Activated CD4-positive, alpha-beta T cell treated with anti-CD3 and anti-CD28 coated beads, Interleukin-2, amount 10 ng/mL, durations not matched to agents 24 days and 14 days (primary cell): ENCODE measurements around the gene MMADHC. TPM values are rescaled to one million over a fixed set of nuclear protein-coding genes. Genes with fewer than 3 reads are reported as not detected.

Source experiments
- DNase-seq: peaks from one replicate; pipeline ENCODE4 v3.0.0; 2022
- H3K27ac Mint-ChIP-seq: one replicate; pipeline ENCODE4 v1.8.0; 2022; ENCODE audit warnings: mild to moderate bottlenecking, mixed read lengths
- H3K27me3 Mint-ChIP-seq: one replicate; pipeline ENCODE4 v1.8.0; 2022; ENCODE audit warnings: mixed read lengths
- H3K36me3 Mint-ChIP-seq: one replicate; pipeline ENCODE4 v1.8.0; 2022; ENCODE audit warnings: low read depth, mild to moderate bottlenecking, mixed read lengths
- H3K4me1 Mint-ChIP-seq: one replicate; pipeline ENCODE4 v1.8.0; 2021; ENCODE audit warnings: mixed read lengths
- H3K4me3 Mint-ChIP-seq: one replicate; pipeline ENCODE4 v1.8.0; 2022; ENCODE audit warnings: mild to moderate bottlenecking, moderate library complexity, mixed read lengths
- H3K9me3 Mint-ChIP-seq: one replicate; pipeline ENCODE4 v1.8.0; 2021; ENCODE audit warnings: mixed read lengths
- intact Hi-C: fragments of 100-400 bp; cut with micrococcal nuclease; formaldehyde crosslinking; loops from one replicate; pipeline ENCODE4 v1.15.1; 2023
- total RNA-seq: library from RNA; stranded (reverse); gene quantifications from 2 replicates; pipeline ENCODE4 v1.2.3, GENCODE V29; 2022

Gene MMADHC
- total RNA-seq: 131 and 136 TPM in 2 replicates

DNA sequence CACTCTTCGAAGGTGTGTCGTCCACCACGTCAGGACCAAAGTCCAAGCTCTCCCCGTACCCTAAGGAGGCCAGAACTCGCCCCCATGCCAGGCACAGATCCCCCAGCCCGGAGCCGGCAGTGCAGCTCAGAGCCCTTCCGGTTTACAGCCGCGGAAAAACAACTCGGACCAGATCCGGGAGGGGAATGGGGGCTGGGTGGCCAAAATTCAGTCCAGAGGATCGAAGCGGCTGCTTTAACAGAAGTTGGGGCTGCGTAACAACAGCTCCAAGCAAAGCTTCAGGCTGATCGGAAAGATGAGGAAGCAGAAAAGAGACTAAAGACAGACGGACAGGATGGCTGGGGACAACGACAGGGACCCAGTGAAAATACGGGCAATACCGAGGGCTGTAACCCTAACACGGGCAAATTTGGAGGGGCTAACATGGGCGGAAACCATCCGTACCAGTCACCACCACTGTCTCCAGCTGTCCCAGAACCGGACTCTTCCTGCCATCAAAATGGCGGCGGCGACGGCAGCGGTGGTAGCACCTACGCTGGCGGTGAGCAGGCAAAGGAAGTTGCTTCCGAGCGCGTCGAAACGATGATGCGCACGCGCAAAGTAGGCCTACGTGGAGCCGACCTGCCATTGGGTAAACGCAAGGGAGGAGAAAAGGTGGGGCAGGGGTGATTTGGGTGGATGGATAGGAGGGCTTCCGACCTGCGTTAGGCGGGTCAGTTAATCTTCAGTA lies at the start of gene MMADHC:
MMADHC (minus strand) TSS at position 556 of the 730 bp plus-strand sequence. CDS start 678 bp downstream, outside the sequence.
- DNase-seq: peak; percentile 98
- H3K27ac Mint-ChIP-seq: peak within 1 kb of the TSS; percentile 100
- intact Hi-C loops: loop anchor here (2.0 to 10.0 kb wide), 2 partner anchors 1701 to 1743 kb away; partner anchors contain the start of genes ACVR2A and NMI
- peaks cover 32% of the 10 kb centered on the region for H3K4me1 Mint-ChIP-seq
- H3K9me3 Mint-ChIP-seq: no peaks in the 10 kb centered on the region
- peaks cover 35% of the 10 kb centered on the region for H3K36me3 Mint-ChIP-seq
- H3K27me3 Mint-ChIP-seq: peaks cover 21% of the 10 kb centered on the region
- H3K4me3 Mint-ChIP-seq: peak within 1 kb of the TSS; percentile 97

DNA sequence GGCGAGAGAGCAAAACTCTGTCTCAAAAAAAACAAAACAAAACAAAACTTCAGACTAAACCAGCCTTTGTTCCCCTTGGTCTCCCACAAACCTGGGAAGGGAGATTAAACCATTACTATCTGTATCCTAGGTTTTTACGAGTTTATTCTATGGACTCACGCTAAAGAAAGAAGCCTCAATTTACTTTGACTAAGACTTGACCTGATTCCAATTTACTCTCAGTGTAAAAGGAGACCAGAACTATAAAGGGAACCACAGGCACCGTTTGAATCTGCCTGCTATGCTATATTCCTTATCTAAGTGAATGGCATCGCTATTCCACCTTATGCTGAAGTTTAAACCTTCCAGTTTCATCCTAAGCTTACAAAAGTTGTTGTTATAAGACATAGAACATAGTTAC lies 46.5 kb upstream of the MMADHC start:
- Mint-ChIP-seq H3K27me3 (no peaks in the 10 kb centered on the region), H3K36me3 (no peaks in the 10 kb centered on the region), H3K4me1 (no peaks in the 10 kb centered on the region), H3K4me3 (no peak overlapping the region), H3K9me3 (no peaks in the 10 kb centered on the region), H3K27ac (no peak overlapping the region)
- no peak for DNase-seq
- intact Hi-C loops: no loop called here

DNA sequence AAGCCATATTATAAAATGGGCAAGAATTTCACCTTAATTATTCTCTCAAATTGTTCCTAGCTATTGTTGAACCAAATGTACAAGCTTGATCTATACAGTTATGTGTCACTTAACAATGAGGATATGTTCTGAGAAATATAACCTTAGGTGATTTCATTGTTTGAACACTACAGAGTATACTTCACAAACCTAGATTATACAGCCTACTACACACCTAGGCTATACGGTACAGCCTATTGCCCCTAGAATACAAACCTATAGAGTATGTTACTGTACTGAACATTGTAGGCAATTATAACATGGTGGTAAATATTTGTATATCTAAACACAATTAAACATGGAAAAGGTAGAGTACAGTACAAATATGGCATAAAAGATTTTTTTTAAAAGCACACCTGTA lies 42.9 kb upstream of the MMADHC start:
- DNase-seq: no peak
- H3K36me3 Mint-ChIP-seq: no peaks in the 10 kb centered on the region
- intact Hi-C loops: no loop called here
- no peaks in the 10 kb centered on the region for H3K4me1 Mint-ChIP-seq
- no peak overlapping the region for H3K27ac Mint-ChIP-seq
- H3K27me3 Mint-ChIP-seq: no peaks in the 10 kb centered on the region
- no peak overlapping the region for H3K4me3 Mint-ChIP-seq
- no peaks in the 10 kb centered on the region for H3K9me3 Mint-ChIP-seq

DNA sequence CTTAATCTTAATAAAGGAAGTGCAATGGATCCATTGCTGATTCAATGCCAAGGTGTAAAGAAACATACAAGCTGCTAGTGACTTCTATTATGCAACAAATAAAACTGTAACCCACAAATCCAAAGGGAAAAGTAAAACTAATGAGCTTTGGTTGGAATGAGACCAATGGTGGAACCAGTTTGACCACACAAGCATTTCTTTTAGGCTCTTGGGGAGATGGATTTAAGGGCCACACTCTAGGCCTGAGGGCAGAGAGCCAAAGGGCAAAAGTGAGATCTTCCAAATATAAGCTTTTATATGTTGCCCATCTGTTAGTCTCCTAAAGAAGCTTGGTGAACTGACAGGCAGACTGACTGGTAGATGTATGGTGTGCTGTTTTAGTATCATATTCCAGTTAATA lies 41.5 kb upstream of the MMADHC start:
- no peak overlapping the region for H3K27ac Mint-ChIP-seq
- intact Hi-C loops: no loop called here
- H3K36me3 Mint-ChIP-seq: no peaks in the 10 kb centered on the region

DNA sequence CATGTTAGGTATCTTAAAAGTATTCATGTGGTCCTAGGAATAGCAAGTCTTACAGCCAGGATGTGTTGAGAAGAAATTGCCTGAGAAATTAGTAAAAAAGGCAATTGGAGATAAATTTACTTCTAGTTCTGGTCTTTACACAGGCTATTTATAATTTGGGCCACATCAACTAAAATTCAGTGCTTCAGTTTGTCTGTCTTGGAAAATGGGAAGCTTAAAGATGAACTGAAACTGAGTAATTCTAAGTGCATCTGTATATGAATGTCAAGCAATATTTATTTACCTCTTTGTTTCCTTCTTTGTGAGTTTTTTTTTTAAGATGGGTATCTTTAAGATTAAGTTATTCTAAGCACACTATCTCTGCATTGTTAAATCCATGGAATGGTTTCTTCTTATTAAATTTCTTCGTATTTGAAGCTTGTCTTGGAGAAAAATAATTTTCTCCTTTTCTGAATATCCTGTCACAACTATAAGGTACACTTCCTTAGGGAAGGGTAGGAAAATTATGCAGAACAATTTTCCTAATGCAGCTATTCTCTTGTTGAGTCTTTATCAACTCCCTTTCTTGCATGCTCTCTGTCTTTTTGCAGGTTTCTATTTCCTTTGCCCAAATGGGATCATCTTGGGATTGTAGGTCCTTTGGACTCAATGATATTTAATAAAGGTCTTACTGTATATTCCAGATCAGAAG lies 39.7 kb upstream of the MMADHC start:
- Mint-ChIP-seq H3K4me1 (no peaks in the 10 kb centered on the region), H3K27ac (no peak overlapping the region), H3K27me3 (peaks cover 8% of the 10 kb centered on the region), H3K36me3 (no peaks in the 10 kb centered on the region), H3K4me3 (no peak overlapping the region), H3K9me3 (no peaks in the 10 kb centered on the region)
- intact Hi-C loops: no loop called here
- DNase-seq: no peak

More for the DNA sequence above, 41.5 kb upstream of the MMADHC start:
- Mint-ChIP-seq H3K4me3 (no peak overlapping the region), H3K9me3 (no peaks in the 10 kb centered on the region), H3K27me3 (peaks cover 4% of the 10 kb centered on the region), H3K4me1 (no peaks in the 10 kb centered on the region)
- DNase-seq: no peak

DNA sequence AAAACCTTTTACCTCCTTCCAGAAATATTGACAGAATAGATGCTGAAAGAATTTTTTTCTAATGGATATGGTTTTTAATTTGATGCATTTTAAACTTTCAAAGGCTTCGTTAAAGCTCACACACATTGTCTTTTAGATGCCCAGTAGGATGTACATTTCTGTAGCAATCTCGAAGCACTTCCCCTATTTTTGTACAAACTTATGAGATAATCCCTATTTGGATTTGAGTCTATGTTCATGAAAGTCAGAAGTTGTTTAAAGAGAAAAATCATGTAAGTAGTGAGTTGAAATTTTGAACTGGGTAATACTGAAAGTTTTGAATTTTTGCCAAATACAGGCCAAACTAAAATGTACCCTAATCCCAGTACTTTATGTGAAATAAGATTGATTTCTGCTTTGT lies 38.1 kb upstream of the MMADHC start:
- intact Hi-C loops: no loop called here
- Mint-ChIP-seq H3K4me3 (no peak overlapping the region), H3K9me3 (no peaks in the 10 kb centered on the region), H3K27ac (no peak overlapping the region), H3K27me3 (peaks cover 11% of the 10 kb centered on the region), H3K4me1 (no peaks in the 10 kb centered on the region), H3K36me3 (no peaks in the 10 kb centered on the region)
- DNase-seq: no peak

DNA sequence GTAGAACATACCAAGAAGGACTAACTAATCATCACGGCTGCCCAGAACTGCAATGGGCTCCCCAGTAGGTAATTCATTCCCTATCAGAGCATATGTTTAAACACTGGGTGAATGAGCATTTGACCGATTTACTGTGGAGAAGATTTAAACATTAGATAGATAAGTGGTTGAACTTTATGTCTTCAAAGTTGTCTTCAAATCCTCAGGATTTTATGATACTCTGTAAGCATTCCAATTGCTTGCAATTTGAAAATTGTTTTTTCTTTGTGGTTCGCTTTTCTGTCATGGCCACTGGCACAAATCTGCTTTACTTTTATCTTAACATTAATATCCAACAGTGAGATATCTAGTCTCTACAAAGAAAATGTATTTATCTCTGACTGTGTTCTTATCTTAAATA lies 37.7 kb upstream of the MMADHC start:
- intact Hi-C loops: no loop called here

DNA sequence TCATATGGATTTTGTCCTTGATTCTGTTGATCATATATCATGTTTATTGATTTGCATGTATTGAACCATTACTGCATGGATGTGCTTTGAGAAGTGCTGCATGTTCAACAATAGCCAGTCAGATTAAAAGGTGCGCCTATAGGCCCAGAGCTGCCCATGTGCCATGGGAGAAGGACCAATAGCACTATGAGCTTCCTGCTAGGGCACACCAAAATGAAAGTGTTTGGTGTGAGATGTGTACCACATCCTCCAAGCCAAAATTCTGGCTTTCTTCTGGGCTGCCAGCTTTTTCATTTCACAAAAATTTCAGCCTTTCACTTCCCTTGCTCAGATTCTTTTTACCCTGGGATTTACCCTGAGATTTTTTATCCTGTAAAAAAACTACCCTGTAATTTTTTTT lies 34.8 kb upstream of the MMADHC start:
- H3K9me3 Mint-ChIP-seq: no peaks in the 10 kb centered on the region
- no peaks in the 10 kb centered on the region for H3K36me3 Mint-ChIP-seq
- DNase-seq: no peak
- no peak overlapping the region for H3K27ac Mint-ChIP-seq
- no peak overlapping the region for H3K4me3 Mint-ChIP-seq
- H3K4me1 Mint-ChIP-seq: no peaks in the 10 kb centered on the region
- H3K27me3 Mint-ChIP-seq: peaks cover 14% of the 10 kb centered on the region
- intact Hi-C loops: no loop called here

More for the DNA sequence above, 37.7 kb upstream of the MMADHC start:
- H3K27me3 Mint-ChIP-seq: peaks cover 11% of the 10 kb centered on the region
- H3K36me3 Mint-ChIP-seq: no peaks in the 10 kb centered on the region
- H3K4me1 Mint-ChIP-seq: no peaks in the 10 kb centered on the region
- H3K27ac Mint-ChIP-seq: no peak overlapping the region
- H3K9me3 Mint-ChIP-seq: no peaks in the 10 kb centered on the region
- H3K4me3 Mint-ChIP-seq: no peak overlapping the region
- no peak for DNase-seq

DNA sequence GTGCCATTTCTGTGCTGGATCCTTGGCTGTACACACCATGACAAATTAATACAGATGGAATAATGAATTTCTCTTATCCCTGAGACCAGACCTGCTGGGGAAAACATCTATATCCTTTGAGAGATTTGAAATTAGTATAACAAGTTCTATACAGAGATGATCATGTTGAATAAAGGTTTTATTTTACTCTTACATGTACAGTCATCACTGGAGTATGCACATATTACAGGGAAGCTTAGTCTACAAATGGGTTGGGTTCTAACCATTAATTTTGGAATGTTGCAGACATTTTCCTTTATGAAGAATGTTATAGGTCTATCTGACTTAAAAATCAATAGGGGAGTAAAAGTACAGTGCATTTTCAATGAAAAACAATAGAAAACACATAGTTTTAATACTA lies 29.9 kb upstream of the MMADHC start:
- intact Hi-C loops: no loop called here
- H3K4me3 Mint-ChIP-seq: no peak overlapping the region
- no peaks in the 10 kb centered on the region for H3K4me1 Mint-ChIP-seq
- H3K27me3 Mint-ChIP-seq: peaks cover 10% of the 10 kb centered on the region
- DNase-seq: no peak
- H3K27ac Mint-ChIP-seq: no peak overlapping the region
- H3K9me3 Mint-ChIP-seq: no peaks in the 10 kb centered on the region
- no peaks in the 10 kb centered on the region for H3K36me3 Mint-ChIP-seq

DNA sequence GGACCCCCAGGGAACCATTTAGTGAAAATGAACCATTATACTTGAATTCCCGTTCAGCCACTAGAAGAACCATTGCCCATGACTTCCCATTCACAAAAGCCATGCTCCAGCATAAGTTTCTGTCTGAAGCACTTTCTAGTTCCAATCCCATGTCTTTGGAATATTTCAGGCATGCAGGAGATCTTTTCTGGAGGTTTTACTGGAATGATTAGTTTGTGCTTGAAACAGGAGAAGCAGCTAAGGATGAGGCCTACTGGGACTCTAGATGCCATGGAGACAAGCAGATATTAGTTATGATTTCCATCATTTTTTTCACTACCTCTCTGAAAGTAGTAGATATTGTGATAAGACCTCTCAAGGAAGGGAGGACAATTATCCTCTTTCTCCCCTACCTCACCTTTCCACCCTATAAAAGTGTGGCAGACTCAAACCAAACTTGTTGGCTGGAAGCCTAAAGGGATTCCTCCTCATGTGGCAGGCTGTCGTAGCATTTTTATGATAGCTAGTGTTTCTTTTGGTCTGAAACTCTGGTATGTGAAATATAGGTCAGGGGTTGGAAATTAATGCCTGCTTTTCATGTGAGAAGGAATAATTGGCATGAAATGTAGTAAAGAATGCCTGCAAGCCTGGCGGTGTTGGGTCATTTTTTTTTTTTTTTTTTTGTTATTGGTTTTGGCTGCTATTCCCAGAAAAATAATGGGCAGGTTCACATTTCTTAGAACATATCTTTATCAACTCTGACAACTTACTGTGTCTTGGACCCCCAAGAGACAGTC lies 29.3 kb upstream of the MMADHC start:
- H3K36me3 Mint-ChIP-seq: no peaks in the 10 kb centered on the region
- H3K27ac Mint-ChIP-seq: no peak overlapping the region
- intact Hi-C loops: no loop called here

DNA sequence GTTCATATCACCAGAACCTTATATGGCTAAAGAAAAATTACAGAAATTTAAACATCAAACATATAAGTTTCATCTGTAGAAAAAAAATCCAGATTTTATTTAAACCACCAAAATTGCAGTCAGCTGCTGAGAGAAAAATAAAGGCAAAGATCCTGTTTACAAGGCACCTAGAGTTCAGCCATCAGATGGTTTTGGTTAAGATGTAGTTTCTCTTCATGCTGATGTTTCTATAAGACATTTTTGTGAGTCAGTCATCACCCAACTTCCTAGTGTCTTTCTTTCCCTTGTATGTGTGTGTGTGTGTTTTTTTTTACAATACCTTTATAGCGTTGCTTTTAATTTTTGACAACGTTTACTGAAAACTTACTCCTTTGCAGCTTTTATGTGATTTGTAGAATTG lies 26.1 kb upstream of the MMADHC start:
- H3K9me3 Mint-ChIP-seq: no peaks in the 10 kb centered on the region
- no peak for DNase-seq
- H3K4me1 Mint-ChIP-seq: no peaks in the 10 kb centered on the region
- no peaks in the 10 kb centered on the region for H3K36me3 Mint-ChIP-seq
- intact Hi-C loops: no loop called here
- peaks cover 6% of the 10 kb centered on the region for H3K27me3 Mint-ChIP-seq
- H3K27ac Mint-ChIP-seq: no peak overlapping the region
- H3K4me3 Mint-ChIP-seq: no peak overlapping the region

More for the DNA sequence above, 29.3 kb upstream of the MMADHC start:
- Mint-ChIP-seq H3K4me3 (no peak overlapping the region), H3K27me3 (peaks cover 9% of the 10 kb centered on the region), H3K4me1 (no peaks in the 10 kb centered on the region), H3K9me3 (no peaks in the 10 kb centered on the region)
- no peak for DNase-seq

DNA sequence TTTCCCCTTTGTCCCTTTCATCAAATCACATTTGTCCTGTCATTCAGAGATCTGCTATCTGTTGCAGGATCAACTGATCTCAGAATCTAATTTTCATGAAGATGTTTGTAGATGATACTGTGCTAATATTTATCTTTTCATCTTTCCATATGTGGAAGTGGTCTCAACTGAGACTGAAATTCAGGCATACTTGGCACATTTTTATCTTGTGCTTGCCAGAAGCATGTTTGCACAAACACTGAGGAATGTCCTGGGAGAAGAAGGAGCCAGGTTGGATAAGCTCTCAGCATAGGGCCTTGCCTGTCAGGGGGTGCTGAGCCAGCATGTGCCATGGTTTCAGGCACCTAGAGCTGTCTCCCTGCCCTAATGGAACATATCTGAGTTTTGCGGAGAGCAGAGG lies 24.5 kb upstream of the MMADHC start:
- Mint-ChIP-seq H3K4me1 (no peaks in the 10 kb centered on the region), H3K4me3 (no peak overlapping the region), H3K9me3 (no peaks in the 10 kb centered on the region), H3K27ac (no peak overlapping the region), H3K36me3 (no peaks in the 10 kb centered on the region), H3K27me3 (peaks cover 8% of the 10 kb centered on the region)
- DNase-seq: no peak
- intact Hi-C loops: no loop called here

DNA sequence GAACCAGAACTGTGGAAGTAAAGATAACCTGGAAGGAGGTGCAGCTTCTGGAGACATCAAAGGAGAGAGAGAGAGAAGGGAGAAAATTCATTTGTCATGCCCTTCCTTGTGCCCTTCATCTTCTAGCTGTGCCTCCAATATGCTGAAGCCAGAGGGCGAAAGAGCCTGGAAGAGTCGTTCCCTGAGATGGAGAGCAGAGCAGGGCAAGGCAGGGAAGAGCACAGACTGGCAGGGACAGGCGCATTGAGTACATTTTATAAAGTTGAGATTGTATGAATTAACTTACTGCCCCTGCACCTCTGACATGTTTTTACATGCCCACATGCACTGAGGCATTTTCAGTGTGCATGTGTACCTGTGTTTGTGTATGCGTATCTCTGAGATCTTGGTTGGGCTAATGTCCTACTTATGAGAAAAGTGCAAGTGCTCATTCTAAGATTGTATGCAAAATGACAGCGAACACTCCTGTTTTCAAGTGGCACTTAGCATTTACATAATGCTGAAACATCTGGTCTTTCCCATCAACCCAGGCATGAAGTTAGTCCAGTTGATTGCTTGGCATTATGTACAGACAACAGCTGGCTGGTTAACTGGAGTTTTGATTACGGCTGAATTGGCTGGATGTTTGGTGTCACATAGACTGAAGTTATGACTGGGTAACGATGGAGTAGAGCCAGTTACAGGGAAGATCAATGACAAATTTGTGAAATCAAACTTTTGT lies 23.7 kb upstream of the MMADHC start:
- intact Hi-C loops: no loop called here
- Mint-ChIP-seq H3K4me1 (no peaks in the 10 kb centered on the region), H3K4me3 (no peak overlapping the region), H3K36me3 (no peaks in the 10 kb centered on the region), H3K9me3 (no peaks in the 10 kb centered on the region), H3K27ac (no peak overlapping the region), H3K27me3 (peaks cover 5% of the 10 kb centered on the region)
- DNase-seq: no peak
